SK-N-MC (cell line): ENCODE data around the gene CD19.
"Not testable (repeated sequence)": the region's sequence is repeated elsewhere in the genome, so short reads cannot be mapped to it uniquely, and the experiment has no call there.

Experiments used
- DNase-seq: peaks from one replicate; pipeline ENCODE4 v3.0.0-alpha.2; 2011; ENCODE audit warnings: low read depth, low spot score
- H3K27ac ChIP-seq: fragments of 200-600 bp; sonication (generic); 2 replicates; pipeline ENCODE4 v1.5.1; 2016; ENCODE audit warnings: mixed run types
- H3K36me3 ChIP-seq: fragments of 200-600 bp; sonication (generic); 2 replicates; pipeline ENCODE4 v1.6.1; 2017; ENCODE audit warnings: antibody characterized with exemption, low read length, mixed read lengths; ENCODE audit not compliant: insufficient read depth
- H3K4me3 ChIP-seq: fragments of 200-600 bp; sonication (generic); 2 replicates; pipeline ENCODE4 v1.5.1; 2016
- H3K9ac ChIP-seq: fragments of 200-600 bp; sonication (generic); 2 replicates; pipeline ENCODE4 v1.8.0; 2017; ENCODE audit warnings: mixed run types, mixed read lengths; ENCODE audit not compliant: insufficient read length
- H3K9me3 ChIP-seq: fragments of 200-600 bp; sonication (generic); 2 replicates; pipeline ENCODE4 v1.6.1; 2017; ENCODE audit warnings: low read depth, mild to moderate bottlenecking, antibody characterized with exemption, low read length, moderate library complexity, mixed read lengths
- EZH2 ChIP-seq: fragments of 200-600 bp; sonication (generic); IDR thresholded peaks from one replicate; pipeline ENCODE4 v1.6.1; 2017; ENCODE audit warnings: antibody characterized with exemption
- FOXP2 ChIP-seq: optimal IDR thresholded peaks from 2 replicates; pipeline ENCODE3; 2011; ENCODE audit warnings: mild to moderate bottlenecking, moderate library complexity; ENCODE audit not compliant: insufficient read depth; ENCODE audit errors: extremely low read length, control extremely low read depth
- POLR2AphosphoS5 ChIP-seq: IDR thresholded peaks from 2 replicates; pipeline ENCODE4 v1.6.1; 2012; ENCODE audit warnings: mild to moderate bottlenecking, low read depth, low read length, borderline replicate concordance

CD19 gene

GRCh38 chr16:28917095-28917494 lies 14.7 kb upstream of the CD19 start:
- Histone ChIP-seq H3K4me3 (no peak overlapping the region), H3K9ac (no peak overlapping the region), H3K9me3 (no peaks in the 10 kb centered on the region), H3K27ac (no peak overlapping the region), H3K36me3 (no peaks in the 10 kb centered on the region)
- no peak for TF ChIP-seq FOXP2
- no peak for DNase-seq

GRCh38 chr16:28918698-28919097 lies 13.1 kb upstream of the CD19 start:
- TF ChIP-seq EZH2 = no peak
- no peak for TF ChIP-seq FOXP2
- TF ChIP-seq POLR2AphosphoS5 = no peak
- no peaks in the 10 kb centered on the region for H3K9me3 ChIP-seq
- DNase-seq = no peak
- H3K27ac ChIP-seq = no peak overlapping the region
- H3K9ac ChIP-seq = no peak overlapping the region
- no peaks in the 10 kb centered on the region for H3K36me3 ChIP-seq
- H3K4me3 ChIP-seq = no peak overlapping the region

GRCh38 chr16:28923231-28923587 lies 8.6 kb upstream of the CD19 start:
- Histone ChIP-seq H3K4me3 (no peak overlapping the region), H3K36me3 (no peaks in the 10 kb centered on the region), H3K9ac (no peak overlapping the region), H3K9me3 (no peaks in the 10 kb centered on the region), H3K27ac (no peak overlapping the region)
- no peak for DNase-seq
- no peak for TF ChIP-seq EZH2
- TF ChIP-seq POLR2AphosphoS5 = no peak
- no peak for TF ChIP-seq FOXP2

DNA sequence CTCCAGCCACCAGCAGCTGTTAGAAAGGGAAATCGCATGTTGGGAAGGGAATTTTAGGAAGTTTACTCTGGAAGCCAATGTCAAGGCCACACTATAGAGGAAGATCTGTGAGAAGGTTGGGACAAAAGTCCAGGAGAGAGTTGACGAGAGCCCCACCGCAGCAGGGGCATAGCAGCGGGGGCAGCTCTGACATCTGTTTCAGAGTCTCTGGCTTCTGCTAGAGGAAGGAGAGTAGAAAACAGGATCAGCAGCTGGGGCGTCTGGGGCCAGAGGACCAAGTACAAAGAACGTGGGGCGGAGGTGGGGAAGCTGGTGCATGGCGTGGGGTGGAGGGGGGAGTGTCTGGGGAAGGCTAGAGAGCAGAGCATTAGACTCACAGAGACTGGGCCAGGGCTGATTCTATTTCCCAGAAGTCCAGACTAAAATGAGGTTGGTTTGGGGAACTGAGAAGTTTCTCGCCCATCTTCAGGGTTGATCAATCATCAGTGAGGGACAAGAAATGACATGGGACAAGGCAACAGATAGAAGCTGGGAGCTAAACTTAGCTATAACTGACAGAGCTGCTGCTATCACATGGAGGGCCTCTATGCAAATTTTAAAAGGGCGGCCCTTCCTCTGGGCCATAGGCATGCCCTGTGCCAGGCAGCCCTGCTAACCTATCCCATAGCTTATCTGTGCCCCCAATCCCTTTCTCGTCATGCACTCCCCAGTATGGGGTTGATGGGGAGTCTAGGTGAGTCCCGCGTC lies 7.9 kb upstream of the CD19 start:
- no peak overlapping the region for H3K9ac ChIP-seq
- no peaks in the 10 kb centered on the region for H3K9me3 ChIP-seq
- H3K27ac ChIP-seq = no peak overlapping the region
- H3K36me3 ChIP-seq = no peaks in the 10 kb centered on the region
- DNase-seq = no peak
- no peak for TF ChIP-seq FOXP2
- TF ChIP-seq EZH2 = no peak
- TF ChIP-seq POLR2AphosphoS5 = no peak
- H3K4me3 ChIP-seq = peak overlapping the region; percentile 85

GRCh38 chr16:28924399-28924761 lies 7.4 kb upstream of the CD19 start:
- DNase-seq = no peak
- Histone ChIP-seq H3K9me3 (no peaks in the 10 kb centered on the region), H3K4me3 (peak overlapping the region; percentile 85), H3K27ac (no peak overlapping the region), H3K9ac (no peak overlapping the region), H3K36me3 (no peaks in the 10 kb centered on the region)
- no peak for TF ChIP-seq EZH2
- no peak for TF ChIP-seq POLR2AphosphoS5
- TF ChIP-seq FOXP2 = no peak

DNA sequence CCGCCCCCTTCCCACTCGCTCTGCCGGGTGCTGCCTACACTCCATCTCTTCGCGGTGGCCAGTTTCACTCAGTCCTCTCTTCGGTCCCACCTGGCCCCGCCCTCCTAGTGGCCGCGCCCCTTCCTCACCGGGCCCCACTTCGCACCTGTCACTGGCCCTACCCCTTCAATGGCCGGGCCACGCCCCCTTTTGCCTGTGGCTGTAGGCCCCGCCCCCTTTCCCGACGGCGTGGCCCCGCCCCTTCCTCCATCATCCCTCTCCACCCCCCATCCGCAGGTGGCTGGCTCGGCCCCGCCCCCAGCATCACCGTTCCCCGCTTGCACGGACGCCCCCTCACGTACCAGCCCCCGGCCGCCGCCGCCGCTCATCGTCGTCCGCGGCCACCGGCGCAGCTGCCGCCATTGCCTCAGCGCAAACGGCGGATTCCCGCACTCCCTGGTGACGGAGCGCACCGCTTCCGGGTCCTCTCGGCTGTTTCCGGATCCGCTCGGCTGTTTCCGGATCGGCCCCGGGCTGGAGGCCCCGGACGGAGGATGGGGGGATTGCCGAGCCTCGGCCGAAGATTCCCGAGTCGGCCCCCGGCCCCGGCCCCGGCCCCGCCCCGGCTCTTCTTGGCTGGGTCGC lies 6.9 kb upstream of the CD19 start, which contains the start of gene RABEP2:
Gene RABEP2 (minus strand): TSS at position 477 of the 624 bp plus-strand sequence. CDS start 75 bp downstream, at position 402.
- Histone ChIP-seq H3K4me3 (peak within 1 kb of the TSS; percentile 85), H3K9me3 (no peaks in the 10 kb centered on the region), H3K36me3 (no peaks in the 10 kb centered on the region), H3K27ac (peak within 1 kb of the TSS; percentile 93), H3K9ac (peak within 1 kb of the TSS; percentile 97)
- DNase-seq = no peak
- TF ChIP-seq POLR2AphosphoS5 = no peak
- no peak for TF ChIP-seq EZH2
- no peak for TF ChIP-seq FOXP2

DNA sequence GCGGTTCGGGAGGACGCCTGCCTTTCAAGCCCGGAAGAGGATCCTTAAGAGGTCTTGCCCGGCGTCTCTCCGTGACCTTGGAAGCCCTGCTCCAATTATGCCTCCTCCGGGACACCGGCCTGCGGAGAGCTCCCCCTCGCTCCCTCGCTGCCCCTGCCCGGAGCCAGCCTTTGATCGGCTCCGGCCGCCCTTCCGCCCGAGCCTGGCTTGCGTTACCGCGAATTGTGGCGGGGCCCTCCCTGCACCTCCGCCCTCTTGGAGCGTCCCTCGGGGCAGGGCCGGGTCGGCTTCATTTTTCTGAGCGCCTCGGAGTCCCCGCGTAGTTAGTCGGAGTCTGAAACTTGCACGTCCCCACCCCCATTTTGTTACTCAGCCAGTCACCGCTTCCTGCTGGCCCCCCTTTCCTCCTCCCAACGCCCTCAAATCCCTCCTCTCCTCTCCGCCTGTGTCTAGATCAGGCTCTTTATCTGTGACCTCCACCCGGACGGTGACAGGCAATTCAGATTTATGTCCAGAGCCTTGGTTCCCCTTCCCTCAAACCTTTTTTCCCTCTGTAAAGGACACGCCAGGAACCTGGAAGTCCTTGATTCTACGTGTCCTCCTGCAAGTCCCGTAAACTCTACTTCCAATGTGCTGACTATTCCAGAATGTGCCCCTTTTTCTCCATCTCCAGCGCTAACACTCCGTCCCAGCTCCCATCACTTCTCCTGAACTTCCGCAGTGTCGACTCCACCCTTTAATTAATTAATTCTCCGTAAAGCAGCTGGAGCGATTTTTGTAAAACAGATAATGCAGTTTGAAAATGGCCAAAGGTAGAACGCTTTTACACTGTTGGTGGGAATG lies 6.2 kb upstream of the CD19 start:
- H3K9ac ChIP-seq = peak overlapping the region; percentile 97
- TF ChIP-seq FOXP2 (no peak), POLR2AphosphoS5 (peak; percentile 65; the same call in 1 of the 2 replicates)
- H3K4me3 ChIP-seq = peak overlapping the region; percentile 85
- H3K27ac ChIP-seq = peak overlapping the region; percentile 93
- H3K36me3 ChIP-seq = no peaks in the 10 kb centered on the region
- no peaks in the 10 kb centered on the region for H3K9me3 ChIP-seq
- DNase-seq = no peak

- not testable (repeated sequence) for H3K9ac ChIP-seq, H3K9me3 ChIP-seq, H3K27ac ChIP-seq, H3K36me3 ChIP-seq, DNase-seq
- peak overlapping the region; percentile 85; the same call in 1 of the 2 replicates for H3K4me3 ChIP-seq
These were observed 5.5 kb upstream of the CD19 start for GRCh38 chr16:28926284-28926683.
